Tibial nerve (tissue), 4 donors: ENCODE data around the gene MGAT3.

Experiments used
- EP300 ChIP-seq, 2 donors: sonication (generic); formaldehyde crosslinking; IDR thresholded peaks; one replicate each; pipeline ENCODE4 v1.6.1; 2017; ENCODE audit warnings: antibody characterized with exemption in 2 of 2, mild to moderate bottlenecking in 1 of 2
- POLR2A ChIP-seq, 2 donors: fragments of 450-650 bp; IDR thresholded peaks; one replicate each; pipeline ENCODE4 v1.6.1; 2017; ENCODE audit warnings: antibody characterized with exemption in 2 of 2, mild to moderate bottlenecking in 2 of 2, moderate library complexity in 2 of 2
- TF ChIP-seq, protein P1 (sequence below), 5 experiments: fragments of 200-600 bp in 3 of 5; fragments of 450-650 bp in 2 of 5; sonication (generic) in 3 of 5; IDR thresholded peaks; one replicate each; pipeline ENCODE4 v1.5.1; 2016 to 2019; ENCODE audit warnings: antibody characterized with exemption in 5 of 5, mild to moderate bottlenecking in 3 of 5, moderate library complexity in 2 of 5

GRCh38 chr22:39520226-39521105 is 63.7 kb downstream of the MGAT3 start, which contains the start of gene ATF4:
- TF ChIP-seq EP300 (IDR thresholded peaks at IDR 0.05) (peak; percentile 38 to 99), POLR2A (IDR thresholded peaks at IDR 0.05) (peak; percentile 96 to 98)
- TF ChIP-seq, protein P1, sequence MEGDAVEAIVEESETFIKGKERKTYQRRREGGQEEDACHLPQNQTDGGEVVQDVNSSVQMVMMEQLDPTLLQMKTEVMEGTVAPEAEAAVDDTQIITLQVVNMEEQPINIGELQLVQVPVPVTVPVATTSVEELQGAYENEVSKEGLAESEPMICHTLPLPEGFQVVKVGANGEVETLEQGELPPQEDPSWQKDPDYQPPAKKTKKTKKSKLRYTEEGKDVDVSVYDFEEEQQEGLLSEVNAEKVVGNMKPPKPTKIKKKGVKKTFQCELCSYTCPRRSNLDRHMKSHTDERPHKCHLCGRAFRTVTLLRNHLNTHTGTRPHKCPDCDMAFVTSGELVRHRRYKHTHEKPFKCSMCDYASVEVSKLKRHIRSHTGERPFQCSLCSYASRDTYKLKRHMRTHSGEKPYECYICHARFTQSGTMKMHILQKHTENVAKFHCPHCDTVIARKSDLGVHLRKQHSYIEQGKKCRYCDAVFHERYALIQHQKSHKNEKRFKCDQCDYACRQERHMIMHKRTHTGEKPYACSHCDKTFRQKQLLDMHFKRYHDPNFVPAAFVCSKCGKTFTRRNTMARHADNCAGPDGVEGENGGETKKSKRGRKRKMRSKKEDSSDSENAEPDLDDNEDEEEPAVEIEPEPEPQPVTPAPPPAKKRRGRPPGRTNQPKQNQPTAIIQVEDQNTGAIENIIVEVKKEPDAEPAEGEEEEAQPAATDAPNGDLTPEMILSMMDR (IDR thresholded peaks at IDR 0.05), result peak in 2 of 5 experiments; percentile 28 to 35
